ENCODE measurements around the gene LPCAT1.
"Not testable (repeated sequence)": the region's sequence is repeated elsewhere in the genome, so short reads cannot be mapped to it uniquely, and the experiment has no call there.

The LPCAT1 gene

GRCh38 chr5:1463326-1464095 is 60.2 kb downstream of the LPCAT1 start:
- TF ChIP-seq CTCF (IDR thresholded peaks at IDR 0.05; ENCODE audit: low read depth, low read length), result no peak
- DNase-seq (ENCODE audit: low read depth in 2 of 2), result no peak

GRCh38 chr5:1462358-1462757 is 61.4 kb downstream of the LPCAT1 start:
- no peak overlapping the region for H3K4me3 ChIP-seq (replicated peaks in 1 of 2; ENCODE audit: low read depth in 2 of 2, low read length in 2 of 2)
- no peak for TF ChIP-seq CTCF (IDR thresholded peaks at IDR 0.05; ENCODE audit: low read depth, low read length)
- DNase-seq (ENCODE audit: low read depth in 2 of 2), result no peak

More at GRCh38 chr5:1463326-1464095, 60.2 kb downstream of the LPCAT1 start:
- H3K4me3 ChIP-seq (replicated peaks in 1 of 2; ENCODE audit: low read depth in 2 of 2, low read length in 2 of 2), result no peak overlapping the region

GRCh38 chr5:1461396-1461795 is 62.4 kb downstream of the LPCAT1 start:
- H3K4me3 ChIP-seq (replicated peaks in 1 of 2; ENCODE audit: low read depth in 2 of 2, low read length in 2 of 2), result no peak overlapping the region
- no peak for TF ChIP-seq CTCF (IDR thresholded peaks at IDR 0.05; ENCODE audit: low read depth, low read length)

GRCh38 chr5:1460054-1460682 is 63.6 kb downstream of the LPCAT1 start:
- TF ChIP-seq CTCF (IDR thresholded peaks at IDR 0.05; ENCODE audit: low read depth, low read length), result no peak

More at GRCh38 chr5:1461396-1461795, 62.4 kb downstream of the LPCAT1 start:
- no peak for DNase-seq (ENCODE audit: low read depth in 2 of 2)

GRCh38 chr5:1459435-1459834 is 64.3 kb downstream of the LPCAT1 start:
- DNase-seq (ENCODE audit: low read depth in 2 of 2); H3K4me3 ChIP-seq (replicated peaks in 1 of 2; ENCODE audit: low read depth in 2 of 2, low read length in 2 of 2): not testable (repeated sequence)

More at GRCh38 chr5:1460054-1460682, 63.6 kb downstream of the LPCAT1 start:
- H3K4me3 ChIP-seq (replicated peaks in 1 of 2; ENCODE audit: low read depth in 2 of 2, low read length in 2 of 2), result no peak overlapping the region
- DNase-seq (ENCODE audit: low read depth in 2 of 2), result no peak

GRCh38 chr5:1456110-1456881 is 67.5 kb downstream of the LPCAT1 start:
- H3K4me3 ChIP-seq (replicated peaks in 1 of 2; ENCODE audit: low read depth in 2 of 2, low read length in 2 of 2), result not testable (repeated sequence)

GRCh38 chr5:1453613-1454012 is 70.1 kb downstream of the LPCAT1 start:
- no peak overlapping the region for H3K4me3 ChIP-seq (replicated peaks in 1 of 2; ENCODE audit: low read depth in 2 of 2, low read length in 2 of 2)
- no peak for DNase-seq (ENCODE audit: low read depth in 2 of 2)
- no peak for TF ChIP-seq CTCF (IDR thresholded peaks at IDR 0.05; ENCODE audit: low read depth, low read length)

More at GRCh38 chr5:1456110-1456881, 67.5 kb downstream of the LPCAT1 start:
- not testable (repeated sequence) for DNase-seq (ENCODE audit: low read depth in 2 of 2)
